Measurements from ENCODE around the gene FXYD5.
A peak's percentile ranks its signal among the peaks of the same experiment; 100 is the strongest.

FXYD5 gene

GRCh38 chr19:35115177-35115951, 39.2 kb upstream of the FXYD5 start, which contains the start of gene FXYD3:
Gene FXYD3, plus strand, starts transcription at chr19:35115823. Its CDS starts 3,554 bp downstream, at chr19:35119377.
- TF ChIP-seq ZNF274 (IDR thresholded peaks at IDR 0.05; ENCODE audit: low read depth, low read length) = no peak
- no peak within 1 kb of the TSS for H3K4me3 ChIP-seq (ENCODE audit: low read length)

- H3K4me3 ChIP-seq (ENCODE audit: low read length) = no peak overlapping the region
- no peak for TF ChIP-seq ZNF274 (IDR thresholded peaks at IDR 0.05; ENCODE audit: low read depth, low read length)
Measured at GRCh38 chr19:35116072-35116801, 38.3 kb upstream of the FXYD5 start.

GRCh38 chr19:35117116-35117515, 37.4 kb upstream of the FXYD5 start:
- H3K4me3 ChIP-seq (ENCODE audit: low read length) = no peak overlapping the region
- no peak for TF ChIP-seq ZNF274 (IDR thresholded peaks at IDR 0.05; ENCODE audit: low read depth, low read length)

- no peak overlapping the region for H3K4me3 ChIP-seq (ENCODE audit: low read length)
- TF ChIP-seq ZNF274 (IDR thresholded peaks at IDR 0.05; ENCODE audit: low read depth, low read length) = no peak
Measured at GRCh38 chr19:35117799-35118198, 36.7 kb upstream of the FXYD5 start.

- no peak for TF ChIP-seq ZNF274 (IDR thresholded peaks at IDR 0.05; ENCODE audit: low read depth, low read length)
- H3K4me3 ChIP-seq (ENCODE audit: low read length) = no peak overlapping the region
Measured at GRCh38 chr19:35118268-35119020, 36.1 kb upstream of the FXYD5 start.

GRCh38 chr19:35119091-35119490, 35.4 kb upstream of the FXYD5 start:
- no peak overlapping the region for H3K4me3 ChIP-seq (ENCODE audit: low read length)
- no peak for TF ChIP-seq ZNF274 (IDR thresholded peaks at IDR 0.05; ENCODE audit: low read depth, low read length)

- no peak for TF ChIP-seq ZNF274 (IDR thresholded peaks at IDR 0.05; ENCODE audit: low read depth, low read length)
- H3K4me3 ChIP-seq (ENCODE audit: low read length) = no peak overlapping the region
Measured at GRCh38 chr19:35119578-35120155, 34.9 kb upstream of the FXYD5 start.

- no peak for TF ChIP-seq ZNF274 (IDR thresholded peaks at IDR 0.05; ENCODE audit: low read depth, low read length)
- no peak overlapping the region for H3K4me3 ChIP-seq (ENCODE audit: low read length)
Measured at GRCh38 chr19:35120492-35120891, 34.0 kb upstream of the FXYD5 start.

- no peak for TF ChIP-seq ZNF274 (IDR thresholded peaks at IDR 0.05; ENCODE audit: low read depth, low read length)
- H3K4me3 ChIP-seq (ENCODE audit: low read length) = no peak overlapping the region
Measured at GRCh38 chr19:35120898-35121297, 33.6 kb upstream of the FXYD5 start.

GRCh38 chr19:35122687-35123551, 31.6 kb upstream of the FXYD5 start:
- H3K4me3 ChIP-seq (ENCODE audit: low read length) = no peak overlapping the region
- no peak for TF ChIP-seq ZNF274 (IDR thresholded peaks at IDR 0.05; ENCODE audit: low read depth, low read length)

- no peak overlapping the region for H3K4me3 ChIP-seq (ENCODE audit: low read length)
- TF ChIP-seq ZNF274 (IDR thresholded peaks at IDR 0.05; ENCODE audit: low read depth, low read length) = no peak
Measured at GRCh38 chr19:35123573-35123972, 31.0 kb upstream of the FXYD5 start.

- TF ChIP-seq ZNF274 (IDR thresholded peaks at IDR 0.05; ENCODE audit: low read depth, low read length) = no peak
- H3K4me3 ChIP-seq (ENCODE audit: low read length) = peak overlapping the region; percentile 40; the same call in 1 of the 2 replicates
Measured at GRCh38 chr19:35124098-35125060, 30.2 kb upstream of the FXYD5 start.

Data from GM08714 (cell line).